HG02588 (cell line): Measurements from ENCODE around the gene FGFRL1.

Source experiments
- ATAC-seq: cut with Tn5 transposase; IDR thresholded peaks from one replicate; pipeline ENCODE4 v1.9.1; 2021; ENCODE audit warnings: mild to moderate bottlenecking, moderate library complexity; ENCODE audit not compliant: unreplicated experiment

The FGFRL1 gene

DNA sequence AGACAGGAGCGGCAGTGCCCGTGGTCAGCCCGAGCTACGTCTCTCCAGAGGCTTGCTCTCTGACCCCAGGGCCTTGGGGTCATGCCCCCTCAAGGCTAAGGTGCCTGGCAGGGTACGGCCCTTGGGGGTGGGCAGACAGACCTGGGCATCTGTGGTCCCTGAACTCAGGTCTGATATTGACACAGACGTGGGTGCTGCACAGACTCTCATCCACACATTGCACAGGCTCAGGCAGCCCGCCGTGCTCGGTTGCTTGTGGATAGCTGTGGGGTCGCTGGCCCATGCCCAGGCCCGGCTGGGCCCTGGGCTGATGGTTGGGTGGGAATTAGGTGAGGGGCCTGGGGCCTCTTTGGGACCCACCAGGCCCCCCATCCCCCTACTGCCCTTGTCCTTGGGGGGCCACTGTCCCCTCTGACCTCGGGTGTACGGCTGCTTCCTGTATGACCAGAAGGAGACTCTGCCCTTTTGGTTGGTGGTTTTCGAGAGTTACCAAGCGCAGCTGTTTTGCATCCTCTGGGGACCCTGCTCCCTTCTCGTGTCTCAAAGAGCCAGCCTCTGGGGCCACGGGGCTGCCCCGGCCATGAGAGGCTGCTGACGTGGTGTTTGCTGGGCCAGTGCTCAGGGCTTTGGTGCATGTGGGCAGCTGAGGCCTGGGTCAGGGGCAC lies 10.1 kb downstream of the FGFRL1 start:
- ATAC-seq: peak; percentile 86

DNA sequence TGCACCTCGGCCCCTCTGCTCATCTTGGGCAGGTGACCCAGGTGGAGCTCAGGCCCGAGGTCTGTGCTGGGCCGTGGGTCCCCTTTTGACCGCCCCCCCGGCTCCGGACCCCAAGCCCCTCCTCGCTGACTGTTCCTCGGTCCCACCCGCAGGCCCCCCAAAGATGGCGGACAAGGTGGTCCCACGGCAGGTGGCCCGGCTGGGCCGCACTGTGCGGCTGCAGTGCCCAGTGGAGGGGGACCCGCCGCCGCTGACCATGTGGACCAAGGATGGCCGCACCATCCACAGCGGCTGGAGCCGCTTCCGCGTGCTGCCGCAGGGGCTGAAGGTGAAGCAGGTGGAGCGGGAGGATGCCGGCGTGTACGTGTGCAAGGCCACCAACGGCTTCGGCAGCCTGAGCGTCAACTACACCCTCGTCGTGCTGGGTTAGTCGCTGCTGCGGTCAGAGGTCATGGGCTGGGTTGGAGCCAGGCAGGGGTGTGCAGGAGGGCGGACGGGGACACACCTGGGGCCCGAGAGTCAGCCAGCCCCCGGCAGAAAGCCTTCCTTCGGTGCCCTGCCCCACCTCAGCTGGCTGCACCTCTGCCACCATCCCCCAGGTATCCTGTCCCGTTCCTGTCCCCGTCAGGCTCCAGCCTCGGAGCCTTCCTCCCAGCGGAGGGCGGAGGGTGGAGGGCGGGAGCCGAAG lies 10.8 kb downstream of the FGFRL1 start:
- no peak for ATAC-seq

DNA sequence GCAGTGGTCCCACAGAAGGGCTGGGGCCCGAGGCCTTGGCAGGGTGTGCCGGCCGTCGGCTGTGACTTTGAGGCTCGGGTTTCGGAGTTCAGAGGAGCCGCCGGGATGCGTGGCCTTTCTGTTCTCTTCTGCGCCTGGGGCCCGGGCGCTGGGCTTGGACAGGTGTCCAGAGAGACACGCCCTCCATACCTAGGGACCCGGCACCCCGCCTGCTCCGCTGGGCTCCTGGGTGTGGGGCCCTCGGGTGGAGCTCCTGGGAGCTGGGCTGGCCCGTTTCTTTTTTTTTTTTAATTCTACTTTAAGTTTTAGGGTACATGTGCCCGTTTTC lies 11.3 kb downstream of the FGFRL1 start:
- ATAC-seq: no peak

DNA sequence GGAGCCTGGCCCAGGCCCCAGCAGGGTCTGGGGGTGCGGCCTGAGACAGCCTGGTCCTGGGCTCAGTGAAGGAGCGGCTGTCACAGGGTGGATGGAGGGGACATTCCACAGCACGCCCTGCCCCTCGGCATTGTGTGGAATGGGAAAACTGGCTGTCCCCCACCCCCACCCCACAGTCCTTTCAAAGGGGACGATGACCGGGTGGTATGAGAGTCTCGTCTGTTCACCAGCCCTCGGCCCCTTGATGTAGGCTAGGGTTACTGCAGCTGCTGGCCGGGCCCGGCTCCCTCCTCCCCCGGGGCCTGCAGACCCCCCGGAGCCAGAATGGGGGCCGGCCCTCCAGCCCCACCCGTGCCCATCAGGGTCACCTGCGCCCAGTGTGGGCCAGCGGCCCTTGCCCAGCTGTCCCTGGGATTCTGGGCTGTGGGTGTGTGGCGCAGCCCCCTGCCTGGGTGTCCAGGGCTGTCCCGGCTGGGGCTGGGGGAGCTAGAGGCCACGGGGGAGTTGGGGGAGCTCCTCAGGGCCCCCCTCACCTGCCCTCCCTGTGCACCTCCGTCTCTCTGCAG lies 11.7 kb downstream of the FGFRL1 start:
- no peak for ATAC-seq

DNA sequence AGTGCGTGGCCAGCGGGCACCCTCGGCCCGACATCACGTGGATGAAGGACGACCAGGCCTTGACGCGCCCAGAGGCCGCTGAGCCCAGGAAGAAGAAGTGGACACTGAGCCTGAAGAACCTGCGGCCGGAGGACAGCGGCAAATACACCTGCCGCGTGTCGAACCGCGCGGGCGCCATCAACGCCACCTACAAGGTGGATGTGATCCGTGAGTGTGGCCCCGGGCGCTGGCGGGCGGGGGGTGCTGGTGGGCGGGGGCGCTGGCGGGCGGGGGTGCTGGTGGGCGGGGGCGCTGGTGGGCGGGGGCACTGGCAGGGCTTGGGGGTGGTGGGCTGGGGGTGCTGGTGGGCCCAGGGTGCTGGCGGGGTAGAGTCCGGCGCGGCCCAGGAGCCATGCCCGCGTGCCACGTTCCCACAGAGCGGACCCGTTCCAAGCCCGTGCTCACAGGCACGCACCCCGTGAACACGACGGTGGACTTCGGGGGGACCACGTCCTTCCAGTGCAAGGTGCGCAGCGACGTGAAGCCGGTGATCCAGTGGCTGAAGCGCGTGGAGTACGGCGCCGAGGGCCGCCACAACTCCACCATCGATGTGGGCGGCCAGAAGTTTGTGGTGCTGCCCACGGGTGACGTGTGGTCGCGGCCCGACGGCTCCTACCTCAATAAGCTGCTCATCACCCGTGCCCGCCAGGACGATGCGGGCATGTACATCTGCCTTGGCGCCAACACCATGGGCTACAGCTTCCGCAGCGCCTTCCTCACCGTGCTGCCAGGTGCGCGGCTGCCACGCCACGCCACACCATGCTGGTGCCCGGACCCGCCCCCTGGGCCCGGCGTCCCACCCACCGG lies 12.7 kb downstream of the FGFRL1 start:
- no peak for ATAC-seq

DNA sequence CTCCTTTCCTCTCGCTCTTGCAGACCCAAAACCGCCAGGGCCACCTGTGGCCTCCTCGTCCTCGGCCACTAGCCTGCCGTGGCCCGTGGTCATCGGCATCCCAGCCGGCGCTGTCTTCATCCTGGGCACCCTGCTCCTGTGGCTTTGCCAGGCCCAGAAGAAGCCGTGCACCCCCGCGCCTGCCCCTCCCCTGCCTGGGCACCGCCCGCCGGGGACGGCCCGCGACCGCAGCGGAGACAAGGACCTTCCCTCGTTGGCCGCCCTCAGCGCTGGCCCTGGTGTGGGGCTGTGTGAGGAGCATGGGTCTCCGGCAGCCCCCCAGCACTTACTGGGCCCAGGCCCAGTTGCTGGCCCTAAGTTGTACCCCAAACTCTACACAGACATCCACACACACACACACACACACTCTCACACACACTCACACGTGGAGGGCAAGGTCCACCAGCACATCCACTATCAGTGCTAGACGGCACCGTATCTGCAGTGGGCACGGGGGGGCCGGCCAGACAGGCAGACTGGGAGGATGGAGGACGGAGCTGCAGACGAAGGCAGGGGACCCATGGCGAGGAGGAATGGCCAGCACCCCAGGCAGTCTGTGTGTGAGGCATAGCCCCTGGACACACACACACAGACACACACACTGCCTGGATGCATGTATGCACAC lies 13.6 kb downstream of the FGFRL1 start:
- no peak for ATAC-seq

DNA sequence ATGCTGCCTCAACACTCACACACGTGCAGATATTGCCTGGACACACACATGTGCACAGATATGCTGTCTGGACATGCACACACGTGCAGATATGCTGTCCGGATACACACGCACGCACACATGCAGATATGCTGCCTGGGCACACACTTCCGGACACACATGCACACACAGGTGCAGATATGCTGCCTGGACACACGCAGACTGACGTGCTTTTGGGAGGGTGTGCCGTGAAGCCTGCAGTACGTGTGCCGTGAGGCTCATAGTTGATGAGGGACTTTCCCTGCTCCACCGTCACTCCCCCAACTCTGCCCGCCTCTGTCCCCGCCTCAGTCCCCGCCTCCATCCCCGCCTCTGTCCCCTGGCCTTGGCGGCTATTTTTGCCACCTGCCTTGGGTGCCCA lies 14.7 kb downstream of the FGFRL1 start:
- peak; percentile 48 for ATAC-seq

DNA sequence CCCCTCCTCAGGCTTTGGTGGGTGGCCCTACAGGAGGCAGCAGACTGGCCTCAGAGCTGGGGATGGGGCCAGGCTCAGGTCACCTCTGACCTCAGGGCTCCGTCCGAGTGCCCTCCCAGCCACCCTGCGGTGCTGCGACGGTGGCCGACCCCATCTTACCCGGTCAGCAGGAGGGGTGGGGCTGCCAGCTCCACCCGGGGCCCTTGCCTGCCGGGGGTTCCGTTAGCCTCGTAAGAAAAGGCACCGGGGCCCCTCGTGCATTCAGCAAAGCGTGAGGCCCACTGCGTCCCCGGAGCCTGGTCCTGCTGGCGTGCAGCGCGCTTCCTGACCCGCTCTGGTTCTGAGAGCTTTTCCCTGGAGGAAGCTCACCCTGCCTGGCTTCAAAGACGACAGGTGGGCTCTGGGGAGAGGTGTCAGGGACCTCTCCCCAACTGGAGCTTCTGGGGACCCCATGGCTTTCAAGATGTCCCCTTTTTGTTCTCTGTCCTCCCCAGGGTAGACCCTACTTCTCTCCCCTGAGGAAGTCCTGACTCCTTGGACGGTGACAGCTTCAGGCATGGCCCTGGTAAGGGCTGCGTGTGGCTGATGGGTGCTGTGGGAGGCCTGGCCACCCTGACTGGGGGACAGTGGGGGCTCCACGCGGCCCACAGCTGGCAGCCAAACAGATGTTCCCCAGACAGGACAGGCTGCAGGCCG lies 15.9 kb downstream of the FGFRL1 start:
- no peak for ATAC-seq

DNA sequence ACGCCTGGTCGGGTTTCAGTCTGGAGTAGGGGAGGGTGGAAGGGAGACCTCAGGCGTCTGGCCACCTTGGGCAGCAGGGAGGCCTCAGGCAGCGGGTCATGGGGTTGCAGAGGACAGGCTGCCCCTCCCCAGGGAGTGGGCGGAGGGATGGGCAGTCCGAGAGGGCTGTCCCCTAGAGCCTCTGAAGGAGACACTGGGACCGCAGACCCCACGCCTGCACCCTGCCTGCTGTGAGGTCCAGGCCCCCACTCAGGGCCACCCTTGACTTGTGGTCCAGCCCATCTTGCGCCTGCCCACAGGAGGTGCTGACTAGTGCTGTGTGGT lies 16.5 kb downstream of the FGFRL1 start:
- no peak for ATAC-seq

DNA sequence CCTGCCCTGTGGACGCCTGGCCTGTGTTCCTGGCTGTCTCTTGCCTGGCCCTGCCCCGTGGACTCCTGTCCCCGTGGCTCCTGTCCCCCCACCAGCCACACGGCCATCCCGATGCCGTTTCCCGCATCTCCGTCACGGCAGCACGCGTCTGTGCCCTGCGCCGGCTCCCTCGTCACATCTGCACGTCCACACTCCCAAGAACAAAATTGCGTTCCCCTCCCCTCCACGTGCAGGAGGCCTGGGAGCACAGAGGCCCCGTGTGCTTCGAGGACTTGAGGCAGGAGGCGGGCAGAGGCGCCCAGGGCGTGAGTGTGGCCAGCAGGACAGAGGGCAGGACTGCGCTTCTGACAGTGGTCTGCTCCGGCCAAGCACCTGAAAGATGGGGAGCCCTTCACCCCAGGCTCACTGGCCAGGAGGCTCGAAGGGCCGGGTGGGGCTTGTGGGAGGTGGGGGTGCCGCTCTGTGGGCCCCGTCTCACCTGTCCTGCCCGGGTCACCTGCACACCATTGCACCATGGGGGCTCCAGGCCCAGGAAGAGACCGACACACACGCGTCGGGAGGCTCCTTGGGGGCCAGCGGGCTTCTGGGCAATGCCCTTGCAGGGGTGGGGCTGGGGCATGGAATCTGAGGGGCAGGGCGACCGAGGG lies 17.3 kb downstream of the FGFRL1 start:
- no peak for ATAC-seq

DNA sequence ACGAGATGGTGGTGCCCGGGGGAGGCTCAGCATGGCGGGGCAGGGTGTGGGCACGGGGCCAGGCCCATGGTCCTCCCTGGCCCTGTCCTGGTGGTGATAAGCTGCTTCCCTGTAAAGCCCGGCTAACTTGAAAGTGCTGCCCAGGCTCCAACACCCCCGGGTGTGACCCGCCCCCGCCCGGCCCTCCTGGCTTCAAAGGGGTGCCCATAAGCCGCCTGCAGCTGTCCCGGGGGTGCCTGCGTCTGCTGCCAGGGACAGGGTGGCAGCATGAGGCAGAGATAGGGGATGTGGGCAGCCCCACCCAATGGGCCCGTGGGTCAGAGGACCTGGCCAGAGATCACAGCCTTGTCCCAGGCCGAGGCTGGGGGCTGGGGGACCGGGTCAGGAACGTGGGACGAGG lies 18.1 kb downstream of the FGFRL1 start:
- ATAC-seq: no peak

DNA sequence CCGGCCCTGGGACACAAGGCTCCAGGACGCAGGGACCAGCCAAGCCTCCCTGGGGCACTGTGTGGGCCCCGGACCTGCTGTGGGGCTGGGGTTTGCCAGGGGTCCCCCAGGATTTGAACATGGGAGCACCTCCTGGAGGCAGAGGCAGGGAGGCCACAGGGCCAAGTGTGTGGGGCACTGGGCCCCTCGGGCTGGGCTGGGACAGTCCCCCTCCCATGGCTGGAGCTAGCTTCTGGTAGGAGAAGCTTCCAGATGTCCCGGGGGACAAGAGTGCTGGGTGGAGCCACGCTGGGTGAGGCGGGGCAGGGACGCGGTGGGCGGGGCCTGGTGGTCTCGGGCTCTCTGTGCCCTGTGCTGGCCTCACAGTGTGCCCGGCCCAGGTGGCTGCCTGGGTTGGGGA lies 18.6 kb downstream of the FGFRL1 start:
- no peak for ATAC-seq

DNA sequence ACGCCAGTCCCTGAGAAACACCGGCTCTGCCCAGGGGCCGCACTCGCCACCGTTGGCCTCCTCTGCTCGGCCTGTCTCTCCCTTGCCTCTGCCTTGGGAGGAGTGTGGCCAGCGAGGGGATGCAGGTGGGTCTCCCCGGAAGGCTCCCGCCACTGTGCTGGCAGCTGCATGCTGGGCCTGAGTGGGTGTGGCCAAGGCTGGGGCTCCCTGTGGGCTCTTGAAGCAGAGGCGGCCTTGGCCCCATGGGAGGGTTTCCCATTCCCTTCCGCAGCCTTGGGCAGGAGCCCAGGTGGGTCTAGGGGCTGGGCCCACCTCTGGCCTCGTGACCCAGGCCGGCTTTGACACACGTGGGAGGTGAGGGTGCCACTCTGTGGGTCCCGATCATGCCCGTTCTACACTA lies 19.1 kb downstream of the FGFRL1 start:
- ATAC-seq: no peak

DNA sequence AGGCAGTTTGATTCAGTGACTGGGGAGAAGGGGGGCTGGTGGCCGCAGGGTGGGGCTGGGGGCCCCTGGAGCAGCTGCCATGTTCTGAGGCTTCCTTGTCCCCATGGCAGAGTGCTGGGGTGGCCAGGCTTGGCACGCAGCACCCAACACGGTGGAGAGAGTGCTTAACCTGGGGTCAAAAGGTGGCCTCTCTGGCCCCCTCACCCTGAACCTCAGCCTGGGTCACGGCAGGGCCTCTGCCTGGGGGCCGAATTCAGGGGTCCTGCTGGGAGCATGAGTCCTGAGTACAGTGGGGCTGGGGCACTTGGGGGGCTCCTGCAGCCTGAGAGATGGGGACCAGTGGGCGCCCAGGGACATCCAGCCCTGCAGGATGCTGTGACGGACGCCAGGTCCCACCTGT lies 19.9 kb downstream of the FGFRL1 start:
- ATAC-seq: no peak

DNA sequence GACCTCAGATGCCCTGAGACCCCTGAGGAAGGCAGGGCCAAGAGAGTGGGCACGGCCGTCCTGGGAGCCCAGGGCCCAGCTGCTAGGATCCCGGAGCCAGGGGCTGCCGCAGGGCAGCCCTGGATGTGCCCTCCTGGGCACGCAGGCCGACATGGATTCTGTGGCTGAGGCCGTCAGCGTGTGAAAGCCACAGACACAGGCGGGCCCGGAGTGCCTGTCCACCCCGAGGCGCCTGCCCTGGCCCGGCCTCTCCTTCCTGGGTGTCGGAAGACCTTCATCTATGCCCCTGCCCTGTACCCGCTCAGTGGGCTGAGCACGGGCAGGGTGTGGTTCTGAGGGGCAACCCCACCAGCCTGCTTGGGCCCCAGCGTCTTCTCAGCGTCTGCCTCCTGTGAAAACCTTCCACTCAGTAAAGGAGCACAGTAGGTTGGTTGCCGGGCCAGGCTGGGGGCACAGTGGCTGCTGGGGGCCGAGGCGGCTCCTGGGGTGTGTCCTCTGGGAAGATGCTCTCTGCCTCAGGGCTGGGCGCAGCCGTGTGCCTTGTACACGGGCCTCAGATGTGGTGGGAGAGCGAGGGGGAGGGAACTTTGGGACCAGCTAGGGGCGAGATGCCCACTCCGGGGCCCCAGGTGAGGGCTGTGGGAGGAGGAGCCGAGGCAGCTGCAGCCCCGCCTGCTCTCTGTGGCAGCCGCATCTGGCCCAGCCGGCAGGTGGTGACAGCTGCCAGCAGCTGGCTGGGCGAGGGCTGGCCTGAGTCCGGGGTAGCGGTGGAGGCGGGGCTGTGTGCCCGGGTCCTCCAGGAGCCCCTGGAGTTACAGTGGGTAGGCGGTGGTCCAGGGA lies 20.8 kb downstream of the FGFRL1 start:
- ATAC-seq: no peak

DNA sequence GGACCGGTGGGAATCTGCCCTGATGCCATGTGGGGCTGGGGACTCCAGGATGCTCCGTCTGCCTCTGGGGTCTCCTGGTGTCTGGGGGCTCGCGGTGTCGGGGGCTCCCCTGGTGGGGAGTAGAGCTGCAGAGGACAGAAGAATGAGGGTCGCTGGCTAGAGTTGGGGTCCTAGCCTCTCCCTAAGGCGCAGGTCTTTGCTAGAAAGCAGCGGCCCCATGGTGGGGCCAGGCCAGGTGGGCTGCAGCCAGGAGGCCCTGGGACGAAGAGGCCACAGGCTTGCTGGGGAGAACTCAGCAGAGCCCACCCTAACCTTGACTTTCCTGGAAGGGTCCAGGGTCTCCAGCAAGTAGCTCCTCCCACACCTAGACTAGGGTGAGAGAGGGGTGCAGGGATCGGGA lies 21.4 kb downstream of the FGFRL1 start:
- no peak for ATAC-seq

DNA sequence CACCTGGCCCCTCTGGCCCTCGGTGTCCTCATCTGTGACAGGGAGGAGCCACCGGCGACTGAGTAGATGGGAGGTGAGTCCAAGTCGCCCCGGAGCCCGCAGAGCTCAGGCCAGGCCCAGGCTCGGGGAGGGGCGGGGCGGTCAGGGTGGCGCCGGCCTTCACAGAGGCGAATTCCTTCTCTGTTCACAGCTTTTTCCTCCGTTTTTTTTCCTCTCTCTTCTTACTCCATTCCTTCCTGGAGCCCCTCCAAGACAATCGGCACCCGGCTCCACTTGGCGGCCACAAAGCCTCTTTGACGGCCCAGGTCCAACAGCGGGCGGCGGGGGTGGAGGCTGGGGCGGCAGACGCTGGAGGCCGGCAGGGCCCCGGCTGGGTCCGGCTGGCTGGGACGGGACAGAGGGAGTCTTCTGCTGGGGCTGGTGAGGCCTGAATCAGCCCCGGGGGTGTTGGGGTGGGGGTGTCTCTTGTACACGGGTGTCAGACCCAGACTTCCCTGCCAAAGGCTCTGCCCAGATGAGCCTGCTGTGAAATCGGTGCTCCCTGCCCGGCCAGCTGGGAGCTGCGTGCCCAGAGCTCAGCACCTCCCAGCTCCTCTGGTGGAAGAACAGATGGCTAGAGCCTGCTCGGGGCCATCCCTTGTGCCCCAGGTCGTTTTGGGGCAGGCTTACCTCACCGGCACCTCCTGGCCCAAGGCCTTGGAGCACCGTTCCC lies 22.6 kb downstream of the FGFRL1 start:
- ATAC-seq: no peak

DNA sequence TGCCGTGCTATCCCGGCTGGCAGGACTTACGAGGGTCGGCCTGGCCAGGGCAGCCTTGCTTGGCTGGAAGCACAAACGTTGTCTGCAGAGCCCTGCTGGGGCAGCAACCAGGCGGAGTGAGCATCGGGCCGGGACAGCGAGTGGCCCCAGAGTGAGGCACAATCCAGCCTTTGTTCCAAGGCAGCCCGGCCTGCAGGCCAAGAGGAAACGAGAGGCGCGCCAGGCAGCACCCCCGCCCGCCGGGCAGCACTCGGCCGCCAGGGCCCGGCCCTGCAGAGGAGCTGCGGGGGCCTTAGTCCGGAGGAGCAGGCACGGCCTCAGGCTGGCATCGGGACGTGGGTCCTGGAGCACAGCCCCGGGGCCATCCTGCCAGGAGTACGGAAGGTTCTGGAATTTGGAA lies 24.1 kb downstream of the FGFRL1 start:
- no peak for ATAC-seq

DNA sequence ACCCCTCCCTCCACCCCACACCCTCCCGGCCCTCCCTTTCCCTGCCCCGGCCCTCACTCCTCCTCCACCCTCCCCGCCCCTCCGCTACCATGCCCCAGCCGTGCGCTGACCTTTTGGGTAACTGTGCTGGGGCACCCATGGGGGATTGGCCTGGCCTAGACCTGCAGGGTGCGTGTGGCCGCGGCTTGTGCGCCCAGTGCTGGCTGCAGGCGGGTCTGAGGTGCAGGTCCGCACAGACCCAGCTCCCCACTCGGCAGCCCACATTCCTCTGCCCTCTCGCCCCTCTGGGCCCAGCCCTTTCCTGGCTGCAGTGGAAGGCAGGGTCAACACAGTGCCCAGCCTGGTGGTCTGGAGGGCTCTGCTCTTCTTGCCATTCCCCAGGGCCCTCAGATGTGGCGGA lies 24.7 kb downstream of the FGFRL1 start:
- no peak for ATAC-seq
